Kidney epithelial cell (primary cell): ENCODE results near the gene HIF1A. TPM values are rescaled to one million over a fixed set of nuclear protein-coding genes. Genes with fewer than 3 reads are reported as not detected.

ENCODE experiments used
- DNase-seq: peaks from one replicate; pipeline ENCODE4 v3.0.0-alpha.2; 2010; ENCODE audit warnings: low read depth
- H3K27me3 ChIP-seq: 2 replicates; pipeline ENCODE4 v1.6.0; 2011; ENCODE audit warnings: low read length; ENCODE audit not compliant: control insufficient read depth, insufficient read depth
- H3K36me3 ChIP-seq: 2 replicates; pipeline ENCODE4 v1.5.1; 2011; ENCODE audit warnings: low read length; ENCODE audit not compliant: control insufficient read depth, insufficient read depth
- H3K4me3 ChIP-seq: 2 replicates; pipeline ENCODE4 v1.5.1; 2011; ENCODE audit warnings: low read depth, mild to moderate bottlenecking, control low read depth, low read length
- CTCF ChIP-seq: IDR thresholded peaks from 2 replicates; pipeline ENCODE4 v1.5.1; 2011; ENCODE audit warnings: mild to moderate bottlenecking, moderate library complexity, low read length, control low read depth, inconsistent platforms; ENCODE audit not compliant: insufficient read depth, poor library complexity, severe bottlenecking
- total RNA-seq: library from RNA; depleted of rRNA; stranded (reverse); fragments of >200 nt; gene quantifications from 2 replicates; pipeline ENCODE4 v1.2.3, GENCODE V29; 2015

HIF1A gene
- total RNA-seq, 1 donor from 2014 or later, result 307 TPM

GRCh38 chr14:61678975-61679374 is 16.3 kb upstream of the HIF1A start:
- Histone ChIP-seq H3K27me3 (no peaks in the 10 kb centered on the region), H3K36me3 (no peaks in the 10 kb centered on the region), H3K4me3 (no peak overlapping the region)
- no peak for DNase-seq
- TF ChIP-seq CTCF, result no peak

GRCh38 chr14:61681413-61681812 is 13.9 kb upstream of the HIF1A start:
- TF ChIP-seq CTCF, result no peak
- Histone ChIP-seq H3K4me3 (no peak overlapping the region), H3K27me3 (no peaks in the 10 kb centered on the region), H3K36me3 (no peaks in the 10 kb centered on the region)
- DNase-seq, result no peak

GRCh38 chr14:61683108-61683507 is 12.2 kb upstream of the HIF1A start:
- Histone ChIP-seq H3K4me3 (no peak overlapping the region), H3K36me3 (no peaks in the 10 kb centered on the region), H3K27me3 (no peaks in the 10 kb centered on the region)
- DNase-seq, result no peak
- TF ChIP-seq CTCF, result no peak

GRCh38 chr14:61690039-61690438 is 5.3 kb upstream of the HIF1A start:
- H3K4me3 ChIP-seq, result no peak overlapping the region
- no peak for DNase-seq
- TF ChIP-seq CTCF, result no peak
- no peaks in the 10 kb centered on the region for H3K27me3 ChIP-seq
- no peaks in the 10 kb centered on the region for H3K36me3 ChIP-seq

GRCh38 chr14:61690982-61691381 is 4.3 kb upstream of the HIF1A start:
- no peaks in the 10 kb centered on the region for H3K36me3 ChIP-seq
- DNase-seq, result no peak
- TF ChIP-seq CTCF, result no peak
- H3K4me3 ChIP-seq, result no peak overlapping the region
- no peaks in the 10 kb centered on the region for H3K27me3 ChIP-seq

- H3K36me3 ChIP-seq, result no peaks in the 10 kb centered on the region
- DNase-seq, result no peak
- TF ChIP-seq CTCF, result no peak
- no peaks in the 10 kb centered on the region for H3K27me3 ChIP-seq
- H3K4me3 ChIP-seq, result no peak overlapping the region
Observed at GRCh38 chr14:61691495-61691894, 3.8 kb upstream of the HIF1A start.
